Osteoblast (primary cell): Measurements from ENCODE around the gene OSTN. TPM values are rescaled to one million over a fixed set of nuclear protein-coding genes. Genes with fewer than 3 reads are reported as not detected.
A peak's percentile ranks its signal among the peaks of the same experiment; 100 is the strongest.
"Not testable (repeated sequence)": the region's sequence is repeated elsewhere in the genome, so short reads cannot be mapped to it uniquely, and the experiment has no call there.

ENCODE experiments used
- DNase-seq: peaks from one replicate; pipeline ENCODE4 v3.0.0; 2011; ENCODE audit warnings: low spot score, mixed read lengths; ENCODE audit not compliant: insufficient read length; ENCODE audit errors: missing footprints
- H2AFZ ChIP-seq: 2 replicates; pipeline ENCODE4 v1.6.0; 2011; ENCODE audit warnings: mild to moderate bottlenecking, low read length
- H3K27ac ChIP-seq: 2 replicates; pipeline ENCODE4 v1.5.1; 2011; ENCODE audit warnings: mild to moderate bottlenecking, low read depth, low read length, moderate library complexity
- H3K27me3 ChIP-seq: 2 replicates; pipeline ENCODE4 v1.6.0; 2012; ENCODE audit warnings: mild to moderate bottlenecking, control low read depth, inconsistent platforms, low read length, moderate library complexity; ENCODE audit not compliant: insufficient read depth
- H3K36me3 ChIP-seq: 2 replicates; pipeline ENCODE4 v1.5.1; 2011; ENCODE audit warnings: mild to moderate bottlenecking, low read length, control low read depth, moderate library complexity; ENCODE audit not compliant: insufficient read depth
- H3K4me1 ChIP-seq: 2 replicates; pipeline ENCODE4 v1.5.1; 2011; ENCODE audit warnings: mild to moderate bottlenecking, low read length, control low read depth, moderate library complexity; ENCODE audit not compliant: insufficient read depth
- H3K4me2 ChIP-seq: 2 replicates; pipeline ENCODE4 v1.6.0; 2011; ENCODE audit warnings: mild to moderate bottlenecking, low read length; ENCODE audit not compliant: insufficient read depth
- H3K4me3 ChIP-seq: fragments of 200-600 bp; sonication (generic); 3 replicates; pipeline ENCODE4 v1.5.1; 2012; ENCODE audit warnings: mild to moderate bottlenecking, low read length, inconsistent platforms; ENCODE audit not compliant: insufficient read depth
- H3K79me2 ChIP-seq: 2 replicates; pipeline ENCODE4 v1.6.0; 2012; ENCODE audit warnings: mild to moderate bottlenecking, low read length, control low read depth, inconsistent platforms; ENCODE audit not compliant: insufficient read depth
- H3K9me3 ChIP-seq: 2 replicates; pipeline ENCODE4 v1.5.1; 2011; ENCODE audit warnings: low read depth, low read length, control low read depth
- H4K20me1 ChIP-seq: 2 replicates; pipeline ENCODE4 v1.6.0; 2012; ENCODE audit warnings: mild to moderate bottlenecking, low read length, control low read depth; ENCODE audit not compliant: insufficient read depth
- total RNA-seq: library from RNA; depleted of rRNA; stranded (reverse); fragments of >200 nt; gene quantifications from 2 replicates; pipeline ENCODE4 v1.2.3, GENCODE V29; 2012
- TF ChIP-seq, protein P1 (sequence below): IDR thresholded peaks from 2 replicates; pipeline ENCODE4 v1.5.1; 2011; ENCODE audit warnings: mild to moderate bottlenecking, low read depth, low read length, moderate library complexity; ENCODE audit errors: extremely low read depth

The OSTN gene
- total RNA-seq, 1 donor, result under 0.01 TPM

DNA sequence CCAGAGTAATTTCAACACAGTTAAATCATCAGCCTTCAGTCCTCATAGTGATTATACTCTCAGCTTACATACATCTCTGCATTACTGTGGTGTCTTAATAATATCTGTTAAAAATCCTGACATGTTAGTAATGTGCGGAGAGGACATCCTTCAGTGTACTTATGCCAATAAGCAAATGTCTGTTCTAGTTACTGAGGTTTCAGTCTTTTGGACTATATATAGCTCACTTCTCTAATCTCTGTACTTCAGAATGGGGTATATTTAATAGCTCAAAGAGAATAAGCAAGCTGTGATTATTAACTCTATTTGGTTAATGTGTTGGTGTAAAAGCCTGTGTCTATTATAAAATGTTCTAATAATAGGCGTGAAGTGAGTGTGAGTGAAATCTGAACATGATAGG lies 28.9 kb upstream of the OSTN start:
- Histone ChIP-seq H3K4me2 (no peak overlapping the region), H4K20me1 (no peaks in the 10 kb centered on the region), H3K27me3 (no peaks in the 10 kb centered on the region), H3K27ac (no peak overlapping the region), H3K9me3 (no peaks in the 10 kb centered on the region), H3K36me3 (no peaks in the 10 kb centered on the region), H2AFZ (peak overlapping the region; percentile 43), H3K79me2 (no peaks in the 10 kb centered on the region), H3K4me1 (no peaks in the 10 kb centered on the region), H3K4me3 (no peak overlapping the region)
- TF ChIP-seq, protein P1, sequence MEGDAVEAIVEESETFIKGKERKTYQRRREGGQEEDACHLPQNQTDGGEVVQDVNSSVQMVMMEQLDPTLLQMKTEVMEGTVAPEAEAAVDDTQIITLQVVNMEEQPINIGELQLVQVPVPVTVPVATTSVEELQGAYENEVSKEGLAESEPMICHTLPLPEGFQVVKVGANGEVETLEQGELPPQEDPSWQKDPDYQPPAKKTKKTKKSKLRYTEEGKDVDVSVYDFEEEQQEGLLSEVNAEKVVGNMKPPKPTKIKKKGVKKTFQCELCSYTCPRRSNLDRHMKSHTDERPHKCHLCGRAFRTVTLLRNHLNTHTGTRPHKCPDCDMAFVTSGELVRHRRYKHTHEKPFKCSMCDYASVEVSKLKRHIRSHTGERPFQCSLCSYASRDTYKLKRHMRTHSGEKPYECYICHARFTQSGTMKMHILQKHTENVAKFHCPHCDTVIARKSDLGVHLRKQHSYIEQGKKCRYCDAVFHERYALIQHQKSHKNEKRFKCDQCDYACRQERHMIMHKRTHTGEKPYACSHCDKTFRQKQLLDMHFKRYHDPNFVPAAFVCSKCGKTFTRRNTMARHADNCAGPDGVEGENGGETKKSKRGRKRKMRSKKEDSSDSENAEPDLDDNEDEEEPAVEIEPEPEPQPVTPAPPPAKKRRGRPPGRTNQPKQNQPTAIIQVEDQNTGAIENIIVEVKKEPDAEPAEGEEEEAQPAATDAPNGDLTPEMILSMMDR, result no peak
- DNase-seq, result no peak

DNA sequence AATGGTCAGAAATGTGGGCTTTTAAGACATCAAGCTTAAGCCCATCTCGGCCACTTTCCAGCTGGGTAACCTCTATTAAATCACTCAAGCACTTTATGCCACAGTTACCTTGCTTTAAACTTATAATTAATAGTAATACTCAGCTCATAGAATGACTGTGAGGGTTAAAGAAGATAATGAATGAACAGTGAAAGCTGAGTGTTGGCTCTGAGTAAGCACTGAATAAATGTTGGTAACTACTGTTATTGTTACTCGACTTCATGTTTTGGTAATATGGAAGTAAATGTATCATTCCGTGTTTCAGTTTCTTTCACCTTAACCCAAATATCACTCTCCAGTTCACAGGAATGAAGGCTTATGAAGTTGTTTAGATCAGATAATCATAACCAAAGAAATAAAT lies 23.9 kb upstream of the OSTN start:
- Histone ChIP-seq H3K4me1 (no peaks in the 10 kb centered on the region), H3K4me3 (no peak overlapping the region), H3K4me2 (peak overlapping the region; percentile 13), H3K27me3 (no peaks in the 10 kb centered on the region), H4K20me1 (no peaks in the 10 kb centered on the region), H3K27ac (no peak overlapping the region), H2AFZ (peak overlapping the region; percentile 69), H3K9me3 (no peaks in the 10 kb centered on the region), H3K79me2 (no peaks in the 10 kb centered on the region), H3K36me3 (no peaks in the 10 kb centered on the region)
- DNase-seq, result no peak
- TF ChIP-seq, protein P1, result no peak

DNA sequence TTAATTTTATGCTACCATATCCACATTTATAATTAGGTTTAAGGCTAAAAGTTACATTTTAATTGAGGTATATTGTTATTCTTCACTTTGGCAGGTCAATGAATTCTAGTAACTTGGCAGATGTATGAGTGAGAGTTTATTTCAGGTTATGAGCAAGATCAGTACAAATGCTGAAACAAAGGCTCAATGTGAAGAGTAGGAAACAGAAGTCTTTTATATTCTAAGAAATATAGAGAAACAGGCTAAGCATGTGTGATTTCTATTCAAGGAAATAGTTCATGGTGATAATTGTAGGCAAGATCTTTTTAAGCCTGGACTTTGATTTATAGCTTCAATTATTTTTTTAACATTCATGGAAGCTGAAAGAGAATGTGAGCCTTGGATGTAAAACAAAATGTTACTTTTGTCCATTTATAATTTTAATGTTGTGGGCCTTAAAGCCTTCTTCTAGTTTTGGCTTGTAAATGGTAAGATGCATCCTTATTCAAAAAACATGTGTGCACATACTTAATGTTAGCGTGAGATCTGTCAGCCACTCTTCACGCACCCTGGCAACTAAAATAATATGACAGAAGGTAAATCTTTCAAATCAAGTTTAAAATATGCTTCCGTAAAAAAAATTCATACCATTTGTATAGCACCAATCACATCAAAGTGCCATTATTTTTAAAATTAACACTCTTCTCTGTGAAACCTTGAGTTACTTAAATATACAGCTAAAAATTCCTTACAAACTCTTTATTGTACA lies 22.8 kb upstream of the OSTN start:
- TF ChIP-seq, protein P1, result no peak
- no peak for DNase-seq
- H3K4me1 ChIP-seq, result no peaks in the 10 kb centered on the region

DNA sequence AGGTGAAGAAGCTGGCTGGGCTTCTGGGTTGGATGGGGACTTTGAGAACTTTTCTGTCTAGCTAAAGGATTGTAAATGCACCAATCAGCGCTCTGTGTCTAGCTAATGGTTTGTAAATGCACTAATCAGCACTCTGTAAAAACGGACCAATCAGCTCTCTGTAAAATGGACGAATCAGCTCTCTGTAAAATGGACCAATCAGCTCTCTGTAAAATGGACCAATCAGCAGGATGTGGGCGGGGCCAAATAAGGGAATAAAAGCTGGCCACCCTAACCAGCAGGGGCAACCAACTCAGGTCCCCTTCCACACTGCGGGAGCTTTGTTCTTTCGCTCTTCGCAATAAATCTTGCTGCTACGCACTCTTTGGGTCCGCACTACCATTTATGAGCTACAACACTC lies 13.7 kb upstream of the OSTN start:
- not testable (repeated sequence) for H4K20me1 ChIP-seq, H3K27me3 ChIP-seq, H2AFZ ChIP-seq, H3K79me2 ChIP-seq, H3K4me2 ChIP-seq, DNase-seq, H3K36me3 ChIP-seq, H3K4me3 ChIP-seq, H3K4me1 ChIP-seq, H3K9me3 ChIP-seq, H3K27ac ChIP-seq

More for the DNA sequence above, 22.8 kb upstream of the OSTN start:
- Histone ChIP-seq H3K9me3 (no peaks in the 10 kb centered on the region), H2AFZ (no peak overlapping the region), H4K20me1 (no peaks in the 10 kb centered on the region), H3K4me3 (no peak overlapping the region), H3K36me3 (no peaks in the 10 kb centered on the region), H3K27ac (no peak overlapping the region), H3K79me2 (no peaks in the 10 kb centered on the region), H3K4me2 (no peak overlapping the region), H3K27me3 (no peaks in the 10 kb centered on the region)

DNA sequence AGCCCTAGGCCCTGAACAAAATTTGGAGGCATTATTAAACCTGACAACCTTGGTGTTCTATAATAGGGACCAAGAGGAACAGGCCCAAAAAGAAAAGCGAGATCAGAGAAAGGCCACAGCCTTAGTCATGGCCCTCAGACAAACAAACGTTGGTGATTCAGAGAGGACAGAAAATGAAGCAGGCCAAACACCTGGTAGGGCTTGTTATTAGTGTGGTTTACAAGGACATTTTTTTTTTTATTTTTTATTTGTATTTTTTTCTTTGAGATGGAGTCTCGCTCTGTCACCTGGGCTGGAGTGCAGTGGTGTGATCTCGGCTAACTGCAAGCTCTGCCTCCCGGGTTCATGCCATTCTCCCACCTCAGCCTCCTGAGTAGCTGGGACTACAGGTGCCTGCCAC lies 10.8 kb upstream of the OSTN start:
- not testable (repeated sequence) for H3K27ac ChIP-seq, DNase-seq

DNA sequence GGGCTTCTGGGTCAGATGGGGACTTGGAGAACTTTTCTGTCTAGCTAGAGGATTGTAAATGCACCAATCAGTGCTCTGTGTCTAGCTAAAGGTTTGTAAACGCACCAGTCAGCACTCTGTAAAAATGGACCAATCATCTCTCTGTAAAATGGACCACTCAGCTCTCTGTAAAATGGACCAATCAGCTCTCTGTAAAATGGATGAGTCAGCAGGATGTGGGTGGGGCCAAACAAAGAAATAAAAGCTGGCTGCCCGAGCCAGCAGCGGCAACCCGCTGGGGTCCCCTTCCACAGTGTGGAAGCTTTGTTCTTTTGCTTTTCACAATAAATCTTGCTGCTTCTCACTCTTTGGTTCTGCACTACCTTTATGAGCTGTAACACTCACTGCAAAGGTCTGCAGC lies 6.8 kb upstream of the OSTN start:
- not testable (repeated sequence) for H3K4me3 ChIP-seq, H2AFZ ChIP-seq, DNase-seq, H4K20me1 ChIP-seq, H3K4me1 ChIP-seq, H3K79me2 ChIP-seq, H3K9me3 ChIP-seq, H3K27me3 ChIP-seq, H3K27ac ChIP-seq, H3K36me3 ChIP-seq, H3K4me2 ChIP-seq

More for the DNA sequence above, 10.8 kb upstream of the OSTN start:
- not testable (repeated sequence) for H3K4me2 ChIP-seq, H2AFZ ChIP-seq, H4K20me1 ChIP-seq, H3K4me1 ChIP-seq, H3K4me3 ChIP-seq, H3K36me3 ChIP-seq, H3K27me3 ChIP-seq, H3K9me3 ChIP-seq, H3K79me2 ChIP-seq
